Aorta (tissue), 5 donors: Measurements from ENCODE around the gene HPS4. TPM values are rescaled to one million over a fixed set of nuclear protein-coding genes. Genes with fewer than 3 reads are reported as not detected.
"Not testable (repeated sequence)": the region's sequence is repeated elsewhere in the genome, so short reads cannot be mapped to it uniquely, and the experiment has no call there.

Source experiments
- ATAC-seq: fragments of 200-7000 bp; cut with Tn5 transposase; one replicate; pipeline ENCODE4 v1.9.1; 2022; ENCODE audit warnings: moderate library complexity; ENCODE audit not compliant: low FRiP score
- DNase-seq, 2 donors: peaks; one replicate each; pipeline ENCODE4 v3.0.0-alpha.2; 2020
- H3K27ac ChIP-seq, 2 donors: one replicate each; pipeline ENCODE4 v1.5.1; 2013; ENCODE audit warnings: low read length in 2 of 2, mild to moderate bottlenecking in 2 of 2, moderate library complexity in 2 of 2, control low read depth in 1 of 2, inconsistent platforms in 1 of 2, low read depth in 1 of 2
- H3K27me3 ChIP-seq, 2 donors: one replicate each; pipeline ENCODE4 v1.6.1; 2013; ENCODE audit warnings: control low read depth in 1 of 2, low read length in 1 of 2, mild to moderate bottlenecking in 1 of 2, moderate library complexity in 1 of 2; ENCODE audit not compliant: insufficient read depth in 2 of 2, control insufficient read depth in 1 of 2
- H3K36me3 ChIP-seq, 2 donors: one replicate each; pipeline ENCODE4 v1.6.1; 2013; ENCODE audit warnings: control low read depth in 1 of 2, low read length in 1 of 2, mild to moderate bottlenecking in 1 of 2; ENCODE audit not compliant: insufficient read depth in 2 of 2, control insufficient read depth in 1 of 2
- H3K4me1 ChIP-seq, 2 donors: one replicate each; pipeline ENCODE4 v1.6.1; 2013; ENCODE audit warnings: low read length in 2 of 2, control low read depth in 1 of 2, mild to moderate bottlenecking in 1 of 2, moderate library complexity in 1 of 2; ENCODE audit not compliant: insufficient read depth in 2 of 2, control insufficient read depth in 1 of 2
- H3K4me3 ChIP-seq, 2 donors: one replicate each; pipeline ENCODE4 v1.5.1; 2013; ENCODE audit warnings: low read length in 2 of 2, control low read depth in 1 of 2, mild to moderate bottlenecking in 1 of 2
- H3K9me3 ChIP-seq: one replicate; pipeline ENCODE4 v1.6.1; 2013; ENCODE audit warnings: mild to moderate bottlenecking, low read length; ENCODE audit not compliant: control insufficient read depth
- WGBS, 2 donors: extraction: QIAGEN DNeasy Blood & Tissue Kit; methylation state at CpG; one replicate each; pipeline ENCODE4 v1.1.7; 2013; 5-methylcytosine and 5-hydroxymethylcytosine counted together
- intact Hi-C, 2 donors: fragments of 100-400 bp; cut with DNase I; formaldehyde crosslinking; loops; one replicate each; pipeline versions ENCODE4 v1.14.2 to v1.15.0; 2022
- polyA plus RNA-seq, 2 donors: library from polyadenylated mRNA; stranded (reverse); fragments of 200-250 nt; gene quantifications; one replicate each; pipeline ENCODE4 v1.2.3, GENCODE V29; 2013
- total RNA-seq, 2 donors: library from RNA; stranded (reverse); fragmentation: NEBNext Ultra II Directional; extraction: Animal tissue kit (Norgen Biotek cat#: 25700); gene quantifications; one replicate each; pipeline ENCODE4 v1.2.1, GENCODE V29; 2021
- donor health status: healthy with polysubstance abuse.
- donor health status: Bipolar disorder and iron deficiency.
- donor health status: DM: no; HTN: no; CAD: no.
- donor health status: DM: no; HTN: no; CAD: no.
- donor health status: DM: yes; HTN: yes; CAD: no.

The HPS4 gene
- total and polyA plus RNA-seq, 4 donors: 14.7 to 35.6 (median 19.2) TPM

GRCh38 chr22:26426924-26427323 is 56.7 kb downstream of the HPS4 start:
- no peak overlapping the region for H3K27ac ChIP-seq
- H3K4me3 ChIP-seq: no peak overlapping the region
- ATAC-seq: no peak
- intact Hi-C loops: no loop called here
- H3K9me3 ChIP-seq: peaks cover 2% of the 10 kb centered on the region
- no peak for DNase-seq
- H3K4me1 ChIP-seq: no peaks in the 10 kb centered on the region
- no peaks in the 10 kb centered on the region for H3K27me3 ChIP-seq
- H3K36me3 ChIP-seq: no peaks in the 10 kb centered on the region

- Histone ChIP-seq H3K36me3 (no peaks in the 10 kb centered on the region), H3K27ac (no peak overlapping the region), H3K4me3 (no peak overlapping the region), H3K4me1 (no peaks in the 10 kb centered on the region), H3K27me3 (peaks cover 0 to 2% of the 10 kb centered on the region in 2 donors), H3K9me3 (peaks cover 2% of the 10 kb centered on the region)
- DNase-seq (no peak), ATAC-seq (no peak)
- 16 to 24% methylated on average over 3 of the region's 3 CpGs for WGBS, 2 donors
- intact Hi-C loops: no loop called here
Observed at GRCh38 chr22:26418620-26419019, 65.0 kb downstream of the HPS4 start.

GRCh38 chr22:26417406-26417805 is 66.2 kb downstream of the HPS4 start:
- no peak overlapping the region for H3K4me3 ChIP-seq
- H3K9me3 ChIP-seq: no peaks in the 10 kb centered on the region
- H3K27me3 ChIP-seq: peaks cover 0 to 2% of the 10 kb centered on the region in 2 donors
- H3K27ac ChIP-seq: no peak overlapping the region
- no peaks in the 10 kb centered on the region for H3K4me1 ChIP-seq
- intact Hi-C loops: no loop called here
- H3K36me3 ChIP-seq: no peaks in the 10 kb centered on the region
- ATAC-seq: no peak
- 74 to 78% methylated on average over 3 of the region's 3 CpGs for WGBS, 2 donors
- no peak for DNase-seq

GRCh38 chr22:26416670-26417276 is 66.8 kb downstream of the HPS4 start:
- H3K9me3 ChIP-seq: no peaks in the 10 kb centered on the region
- ATAC-seq: no peak
- H3K4me1 ChIP-seq: no peaks in the 10 kb centered on the region
- no peak for DNase-seq
- no peak overlapping the region for H3K4me3 ChIP-seq
- intact Hi-C loops: no loop called here
- H3K27me3 ChIP-seq: peaks cover 0 to 3% of the 10 kb centered on the region in 2 donors
- 26 to 28% methylated on average over 9 of the region's 9 CpGs for WGBS, 2 donors
- H3K36me3 ChIP-seq: no peaks in the 10 kb centered on the region
- H3K27ac ChIP-seq: no peak overlapping the region

GRCh38 chr22:26416256-26416655 is 67.3 kb downstream of the HPS4 start:
- intact Hi-C loops: no loop called here
- H3K9me3 ChIP-seq: no peaks in the 10 kb centered on the region
- no peak overlapping the region for H3K27ac ChIP-seq
- ATAC-seq (no peak), DNase-seq (no peak)
- H3K4me3 ChIP-seq: no peak overlapping the region
- WGBS, 2 donors: 65% methylated on average over 4 of the region's 4 CpGs
- no peaks in the 10 kb centered on the region for H3K36me3 ChIP-seq
- H3K4me1 ChIP-seq: no peaks in the 10 kb centered on the region
- H3K27me3 ChIP-seq: peaks cover 0 to 4% of the 10 kb centered on the region in 2 donors

GRCh38 chr22:26414347-26414746 is 69.2 kb downstream of the HPS4 start:
- intact Hi-C loops: no loop called here
- Histone ChIP-seq H3K9me3 (no peaks in the 10 kb centered on the region), H3K36me3 (no peaks in the 10 kb centered on the region), H3K4me3 (no peak overlapping the region), H3K27ac (no peak overlapping the region), H3K27me3 (peaks cover 0 to 7% of the 10 kb centered on the region in 2 donors), H3K4me1 (no peaks in the 10 kb centered on the region)
- ATAC-seq (no peak), DNase-seq (no peak)
- 87% methylated on average over 4 of the region's 4 CpGs for WGBS, 2 donors

GRCh38 chr22:26410386-26410785 is 73.2 kb downstream of the HPS4 start:
- Histone ChIP-seq H3K27ac (no peak overlapping the region), H3K27me3 (peaks cover 0 to 7% of the 10 kb centered on the region in 2 donors), H3K4me1 (no peaks in the 10 kb centered on the region), H3K4me3 (no peak overlapping the region), H3K36me3 (no peaks in the 10 kb centered on the region), H3K9me3 (no peaks in the 10 kb centered on the region)
- intact Hi-C loops: no loop called here
- ATAC-seq (no peak), DNase-seq (no peak)
- 41 to 47% methylated on average over 5 of the region's 5 CpGs for WGBS, 2 donors

GRCh38 chr22:26409719-26410335 is 73.8 kb downstream of the HPS4 start:
- Histone ChIP-seq H3K4me3 (no peak overlapping the region), H3K9me3 (no peaks in the 10 kb centered on the region), H3K27ac (no peak overlapping the region), H3K4me1 (no peaks in the 10 kb centered on the region), H3K27me3 (peaks cover 0 to 7% of the 10 kb centered on the region in 2 donors), H3K36me3 (no peaks in the 10 kb centered on the region)
- WGBS, 2 donors: 55 to 63% methylated on average over 5 of the region's 5 CpGs
- DNase-seq (no peak), ATAC-seq (no peak)
- intact Hi-C loops: no loop called here

GRCh38 chr22:26408562-26409220 is 74.9 kb downstream of the HPS4 start:
- intact Hi-C loops, ATAC-seq, H3K27me3 ChIP-seq, DNase-seq, H3K4me3 ChIP-seq, H3K9me3 ChIP-seq, H3K36me3 ChIP-seq, H3K27ac ChIP-seq, H3K4me1 ChIP-seq: not testable (repeated sequence)
- 88 to 90% methylated on average over 7 of the region's 7 CpGs for whole genome bisulfite sequencing, 2 donors
